Stimulated activated CD4-positive, alpha-beta T cell treated with anti-CD3 and anti-CD28 coated beads, Interleukin-15, amount 100 ng/mL, for 24 hours (primary cell): ENCODE data around the gene TXNL4A.

Experiments
- DNase-seq: peaks from one replicate; pipeline ENCODE4 v3.0.0-alpha.2; 2020

Gene TXNL4A

DNA sequence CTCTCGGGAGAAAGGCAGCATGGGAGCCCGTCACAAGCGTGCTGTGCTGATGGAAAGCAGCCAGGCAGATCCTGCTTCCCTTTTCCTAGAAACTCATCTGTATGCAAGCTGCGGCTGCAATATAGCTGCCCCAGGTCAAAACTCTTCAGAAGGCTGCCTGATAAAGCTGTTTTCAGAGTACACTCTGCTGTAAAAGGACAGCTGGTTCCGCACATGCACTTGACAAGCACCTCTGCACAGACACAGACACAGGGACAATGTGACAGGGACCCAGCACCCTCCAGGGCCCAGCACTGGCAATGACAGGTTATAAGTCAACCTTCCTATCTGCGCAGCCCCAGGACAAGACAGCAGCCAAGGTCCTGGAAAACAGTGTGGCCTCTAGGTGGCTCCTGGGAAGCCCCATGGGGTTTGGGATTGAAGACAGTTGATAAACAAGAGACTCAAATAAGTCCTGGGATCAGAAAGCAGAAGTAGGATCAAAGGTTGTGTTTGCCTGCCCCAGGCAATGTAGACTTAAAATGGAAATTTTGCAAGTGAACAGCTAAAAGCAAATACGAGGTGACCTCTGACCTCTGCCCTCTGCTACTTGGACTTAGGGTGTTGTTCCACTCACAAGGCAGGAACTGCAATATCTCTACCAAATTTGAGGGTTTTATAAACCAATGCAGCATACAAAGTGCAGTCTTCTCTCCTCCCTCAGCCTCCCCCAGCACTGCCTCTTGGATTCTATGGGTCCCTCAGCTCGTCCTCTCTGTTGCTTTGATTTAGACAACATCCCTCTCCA lies 53.9 kb downstream of the TXNL4A start:
- no peak for DNase-seq

DNA sequence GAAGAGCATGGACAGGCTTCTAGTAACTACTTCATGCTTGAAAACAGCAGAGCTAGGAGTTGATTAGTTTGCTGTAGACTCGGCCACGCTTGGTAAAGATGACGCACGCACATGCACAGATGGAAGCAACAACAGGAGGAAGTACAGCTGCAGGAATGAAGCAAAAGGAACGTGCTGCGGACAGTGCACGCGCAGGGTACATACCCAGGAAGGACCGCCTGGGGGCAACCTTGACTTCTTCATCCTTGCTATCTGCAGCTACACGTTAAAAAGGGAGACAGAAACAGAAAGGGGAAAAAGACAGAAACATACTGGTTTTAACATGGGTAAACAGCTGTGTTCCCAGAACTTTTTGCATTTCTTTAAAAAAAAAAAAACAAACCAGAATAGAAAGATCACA lies 54.6 kb downstream of the TXNL4A start:
- DNase-seq = no peak

DNA sequence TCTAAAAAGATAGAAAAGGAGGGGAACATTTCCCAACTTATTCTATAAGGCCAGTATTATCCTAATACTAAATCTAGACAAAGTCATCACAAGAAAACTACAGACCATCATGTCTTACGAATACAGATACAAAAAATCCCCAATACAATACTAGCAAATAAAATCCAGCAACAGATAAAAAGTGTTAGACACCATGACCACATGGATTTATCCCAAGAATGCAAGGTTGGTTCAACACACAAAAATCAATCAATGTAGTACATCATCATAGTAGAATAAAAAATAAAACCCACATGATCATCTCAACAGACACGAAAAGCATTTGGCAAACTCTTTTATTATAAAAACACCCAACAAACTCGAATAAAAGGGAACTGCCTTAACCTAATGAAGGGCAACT lies 55.5 kb downstream of the TXNL4A start:
- DNase-seq = no peak

DNA sequence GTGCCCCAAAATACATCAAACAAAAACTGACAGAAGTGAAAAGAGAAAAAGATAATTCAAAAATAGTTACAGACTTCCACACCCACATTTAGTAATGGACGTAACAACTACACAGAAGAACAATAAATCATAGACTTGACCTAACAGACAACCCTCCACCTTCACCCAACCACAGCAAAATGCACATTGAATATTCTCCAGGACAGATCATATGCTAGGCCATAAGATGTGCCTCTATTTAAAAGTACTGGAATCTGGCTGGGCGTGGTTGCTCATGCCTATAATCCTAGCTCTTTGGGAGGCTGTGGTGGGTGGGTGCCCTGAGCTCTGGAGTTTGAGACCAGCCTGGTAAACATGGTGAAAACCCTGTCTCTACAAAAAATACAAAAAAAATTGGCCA lies 56.9 kb downstream of the TXNL4A start:
- DNase-seq = no peak

DNA sequence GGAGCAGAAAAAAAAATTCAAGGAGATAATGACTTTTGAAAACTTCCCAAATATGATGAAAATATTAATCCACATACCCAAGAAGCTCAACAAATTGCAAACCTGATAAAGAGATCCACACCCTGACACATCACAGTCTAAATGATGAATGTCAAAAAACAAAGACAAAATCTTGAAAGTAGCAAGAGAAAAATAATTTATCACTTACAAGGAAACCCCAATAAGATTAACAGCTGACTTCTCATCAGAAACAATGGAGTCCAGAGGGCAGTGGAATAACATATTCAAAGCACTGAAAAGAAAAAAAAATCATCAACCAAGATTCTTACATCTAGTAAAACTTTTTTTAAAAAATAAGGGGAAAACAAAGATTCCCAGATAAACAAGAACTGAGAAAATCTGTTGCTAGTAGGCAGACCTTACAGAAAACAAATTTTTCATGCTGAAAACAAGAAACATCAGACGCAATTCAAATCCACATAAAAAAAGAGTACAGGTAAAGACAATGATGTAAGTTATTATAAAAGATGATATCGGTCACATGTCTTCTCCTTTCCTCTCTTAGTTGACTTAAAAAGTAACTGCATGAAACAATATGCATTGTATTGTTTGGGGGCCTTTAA lies 58.2 kb downstream of the TXNL4A start:
- DNase-seq = no peak

DNA sequence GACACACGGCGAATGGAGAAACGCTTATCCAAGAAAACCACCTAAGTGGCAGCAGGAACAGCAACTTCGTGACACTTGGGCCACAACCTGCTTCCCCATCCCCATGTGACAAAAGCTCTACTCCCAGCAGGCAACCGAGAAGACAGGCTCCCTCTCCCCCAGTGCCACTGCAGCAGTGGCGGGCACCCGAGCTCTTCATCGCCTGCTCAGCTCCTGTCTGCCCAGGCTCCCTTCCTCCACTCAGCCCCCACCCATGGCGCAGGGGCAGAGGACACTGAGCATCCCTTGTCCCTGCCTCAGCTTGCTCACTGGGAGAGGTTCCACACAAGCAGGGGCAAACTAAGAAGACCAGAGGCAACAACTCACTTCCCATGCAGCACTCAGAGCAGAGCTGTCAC lies 59.8 kb downstream of the TXNL4A start:
- no peak for DNase-seq

DNA sequence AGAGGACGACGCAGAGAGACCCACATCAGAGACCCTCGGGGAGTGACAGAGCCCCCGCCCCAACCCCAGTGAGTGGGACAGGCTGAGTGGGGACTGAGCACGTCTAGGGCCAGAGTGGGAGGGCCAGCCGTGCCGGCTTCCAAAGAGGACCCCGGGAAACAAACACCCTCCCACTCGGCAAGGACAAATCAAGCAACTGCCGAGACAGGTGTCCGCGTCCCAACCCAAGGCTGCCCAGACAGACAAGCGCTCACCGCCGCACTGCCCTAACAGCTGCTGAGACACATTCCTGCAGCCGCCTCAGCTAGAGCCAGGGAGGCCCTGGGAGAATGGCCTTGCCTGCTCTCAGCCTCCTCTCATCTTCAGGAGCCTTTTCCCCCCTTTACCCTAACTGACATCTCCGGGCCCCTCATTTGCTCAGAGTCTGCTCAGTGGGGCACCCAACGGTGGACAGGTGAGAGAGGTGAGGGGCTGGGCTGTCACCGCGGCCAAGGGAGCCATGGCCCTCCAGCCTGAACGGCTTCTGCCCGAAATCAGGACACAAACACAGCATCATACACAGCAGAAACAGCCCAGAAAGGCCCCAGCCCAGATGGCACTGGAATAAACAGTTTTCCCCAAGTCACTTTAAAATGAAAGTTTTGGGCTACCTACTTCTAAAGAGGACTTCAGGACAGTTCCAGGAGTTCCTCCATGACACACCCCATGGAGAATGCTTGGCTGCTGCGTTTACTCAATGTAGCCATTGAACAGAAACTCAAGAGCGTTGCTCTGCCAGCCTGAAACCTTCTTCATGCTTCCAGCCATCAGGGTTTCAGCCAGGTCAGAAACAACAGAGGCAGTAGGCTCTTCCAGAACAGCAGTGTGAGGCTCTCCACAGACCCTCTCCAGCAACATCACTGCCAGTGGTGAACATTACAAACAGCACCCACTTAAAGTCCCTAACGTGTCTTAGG lies 60.5 kb downstream of the TXNL4A start:
- DNase-seq = no peak

DNA sequence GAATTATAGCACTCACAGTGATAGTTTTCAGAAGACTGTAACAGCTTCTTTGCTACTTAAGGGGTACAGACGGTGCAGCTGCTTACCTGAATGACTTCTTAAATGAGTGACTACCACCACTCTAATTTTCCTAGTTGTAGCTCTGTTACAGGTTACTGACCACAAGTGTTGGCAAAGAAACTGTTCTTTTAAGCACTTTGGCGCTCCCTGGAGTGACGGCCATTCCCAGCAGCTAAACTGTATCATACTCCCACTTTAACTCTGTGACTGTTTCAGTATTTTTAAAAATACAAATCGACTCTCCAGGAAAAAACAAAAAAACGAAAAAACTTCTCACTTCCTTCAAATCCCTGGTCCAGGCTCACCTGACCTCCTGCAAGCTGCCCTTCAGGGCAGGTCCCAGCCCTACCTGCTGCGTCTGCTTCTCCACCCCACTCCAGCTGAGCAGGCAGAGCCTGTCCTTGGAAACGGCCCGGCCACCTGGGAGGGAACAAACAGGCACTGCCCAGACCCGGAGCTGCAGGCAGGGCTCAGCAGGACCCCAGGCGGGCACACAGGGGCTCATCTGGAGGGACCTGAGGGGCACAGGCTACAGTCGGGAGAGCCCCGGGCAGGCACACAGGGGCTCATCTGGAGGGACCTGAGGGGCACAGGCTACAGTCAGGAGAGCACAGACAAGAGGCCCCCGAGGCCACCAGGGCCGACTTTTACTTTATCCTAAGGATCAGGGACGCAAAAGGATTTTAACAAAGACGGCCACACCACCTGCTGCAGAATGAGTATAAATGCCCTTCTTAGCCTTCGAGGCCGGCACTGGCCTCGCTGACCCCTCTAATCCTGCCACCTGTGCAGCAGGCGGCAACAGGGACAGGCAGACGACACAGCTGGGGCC lies 61.4 kb downstream of the TXNL4A start:
- no peak for DNase-seq

DNA sequence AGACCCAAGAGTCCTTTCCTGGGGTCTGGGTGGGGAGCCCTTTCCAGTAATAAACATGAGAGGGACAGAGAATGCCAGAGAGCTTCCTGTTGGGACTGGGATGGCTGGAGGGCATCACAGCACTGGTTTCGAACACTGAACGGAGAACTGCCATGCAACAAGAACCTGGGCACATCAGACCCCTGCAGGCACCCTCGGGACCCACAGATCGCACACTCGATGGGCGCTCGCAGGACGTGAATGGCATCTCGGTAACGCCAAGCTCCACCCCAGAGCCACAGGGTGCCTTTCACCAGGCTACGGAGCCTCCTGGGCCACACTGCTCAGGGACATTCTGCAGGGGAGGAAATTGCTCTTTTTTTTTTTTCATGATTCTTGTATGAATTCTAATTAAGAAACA lies 62.1 kb downstream of the TXNL4A start:
- no peak for DNase-seq

DNA sequence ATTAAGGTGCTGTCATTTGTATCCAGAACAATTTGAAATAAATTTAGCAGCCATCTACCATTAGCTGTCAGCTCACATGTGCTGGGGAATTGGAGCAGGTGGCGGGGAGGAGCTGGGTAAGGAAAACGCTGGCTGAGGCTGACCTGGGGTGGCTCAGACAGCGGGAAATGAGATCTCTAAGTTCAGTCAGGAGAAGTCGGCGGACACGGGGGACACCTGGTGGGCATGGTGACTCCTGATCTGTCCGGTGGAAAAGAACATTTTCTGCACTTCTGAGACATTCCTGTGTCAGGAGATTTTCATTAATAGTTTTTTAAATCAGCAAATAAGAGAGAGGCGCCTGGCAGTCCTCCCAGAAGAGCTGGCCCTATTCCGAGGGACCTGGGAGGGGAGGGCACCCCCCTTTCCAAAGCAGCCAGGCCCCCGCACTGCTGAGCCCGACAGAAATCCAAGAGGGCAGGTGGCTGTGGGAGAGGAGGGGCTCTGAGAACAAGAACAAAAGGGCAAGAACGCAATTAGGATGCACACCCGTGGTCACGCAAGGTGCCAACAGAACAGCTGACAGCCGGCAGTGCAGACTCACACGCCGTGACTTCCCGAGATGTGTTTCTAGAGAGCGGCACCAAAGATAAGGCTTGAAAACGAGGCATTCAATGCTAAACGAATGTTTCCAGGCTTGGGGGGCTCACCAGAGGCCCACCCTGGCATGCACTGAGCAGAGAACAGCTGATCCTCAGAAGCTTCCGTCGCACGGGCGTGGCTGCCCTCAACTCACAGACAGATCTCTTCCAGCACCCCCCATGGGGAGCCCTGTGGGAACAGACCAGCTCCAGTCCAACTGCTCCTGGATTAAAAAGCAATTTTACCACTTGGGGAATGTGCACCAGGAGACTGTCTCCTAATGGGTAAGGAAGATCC lies 63.3 kb downstream of the TXNL4A start:
- DNase-seq = no peak

DNA sequence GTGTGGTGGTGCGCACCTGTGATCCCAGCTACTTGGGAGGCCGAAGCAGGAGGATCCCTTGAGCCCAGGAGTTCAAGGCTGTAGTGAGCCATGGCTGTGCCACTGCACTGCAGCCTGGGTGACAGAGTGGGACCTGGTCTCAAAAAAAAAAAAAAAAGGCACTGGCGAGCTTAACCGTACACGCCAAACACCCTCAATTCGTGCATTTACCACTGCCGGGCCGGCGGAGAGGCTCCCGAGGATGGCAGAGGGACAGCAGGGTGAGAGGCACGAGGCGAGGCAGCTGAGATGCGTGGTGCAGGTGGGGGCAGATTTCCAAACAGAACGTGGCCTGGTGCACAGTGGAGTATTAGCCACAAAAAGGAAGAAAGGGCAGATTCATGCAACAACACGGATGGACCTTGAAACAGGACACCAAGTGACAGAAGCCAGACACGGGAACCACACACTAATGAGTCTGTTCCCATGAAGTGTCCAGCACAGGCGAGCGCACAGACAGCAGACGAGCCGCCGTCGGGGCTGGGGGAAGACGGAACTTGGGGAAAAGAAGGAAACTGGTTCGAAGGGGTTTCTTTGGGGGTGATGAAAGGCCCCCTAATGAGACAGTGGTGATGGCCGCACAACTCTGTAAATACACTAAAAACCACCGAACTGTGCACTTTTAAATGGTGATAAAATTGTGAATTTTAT lies 64.3 kb downstream of the TXNL4A start:
- DNase-seq = no peak

DNA sequence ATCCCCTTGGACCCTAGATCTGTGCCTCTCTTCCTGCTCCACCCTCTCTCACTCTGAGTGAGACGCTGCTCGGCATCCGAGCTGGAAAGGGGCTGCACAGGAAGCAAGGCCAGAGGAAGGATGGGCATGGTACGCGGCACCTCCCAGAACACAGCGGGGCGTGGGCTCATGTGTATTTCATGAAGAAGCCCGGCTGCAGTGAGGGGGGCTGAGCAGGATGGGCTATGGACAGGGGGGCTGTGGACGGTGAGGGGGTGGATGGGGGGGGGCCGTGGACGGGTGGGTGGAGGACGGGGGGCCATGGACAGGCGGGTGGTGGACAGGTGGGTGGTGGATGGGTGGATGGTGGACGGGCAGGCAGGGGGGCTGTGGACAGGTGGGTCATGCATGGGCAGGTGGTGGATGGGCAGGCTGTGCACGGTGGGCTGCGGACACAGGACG lies 65.4 kb downstream of the TXNL4A start:
- DNase-seq = peak; percentile 0

DNA sequence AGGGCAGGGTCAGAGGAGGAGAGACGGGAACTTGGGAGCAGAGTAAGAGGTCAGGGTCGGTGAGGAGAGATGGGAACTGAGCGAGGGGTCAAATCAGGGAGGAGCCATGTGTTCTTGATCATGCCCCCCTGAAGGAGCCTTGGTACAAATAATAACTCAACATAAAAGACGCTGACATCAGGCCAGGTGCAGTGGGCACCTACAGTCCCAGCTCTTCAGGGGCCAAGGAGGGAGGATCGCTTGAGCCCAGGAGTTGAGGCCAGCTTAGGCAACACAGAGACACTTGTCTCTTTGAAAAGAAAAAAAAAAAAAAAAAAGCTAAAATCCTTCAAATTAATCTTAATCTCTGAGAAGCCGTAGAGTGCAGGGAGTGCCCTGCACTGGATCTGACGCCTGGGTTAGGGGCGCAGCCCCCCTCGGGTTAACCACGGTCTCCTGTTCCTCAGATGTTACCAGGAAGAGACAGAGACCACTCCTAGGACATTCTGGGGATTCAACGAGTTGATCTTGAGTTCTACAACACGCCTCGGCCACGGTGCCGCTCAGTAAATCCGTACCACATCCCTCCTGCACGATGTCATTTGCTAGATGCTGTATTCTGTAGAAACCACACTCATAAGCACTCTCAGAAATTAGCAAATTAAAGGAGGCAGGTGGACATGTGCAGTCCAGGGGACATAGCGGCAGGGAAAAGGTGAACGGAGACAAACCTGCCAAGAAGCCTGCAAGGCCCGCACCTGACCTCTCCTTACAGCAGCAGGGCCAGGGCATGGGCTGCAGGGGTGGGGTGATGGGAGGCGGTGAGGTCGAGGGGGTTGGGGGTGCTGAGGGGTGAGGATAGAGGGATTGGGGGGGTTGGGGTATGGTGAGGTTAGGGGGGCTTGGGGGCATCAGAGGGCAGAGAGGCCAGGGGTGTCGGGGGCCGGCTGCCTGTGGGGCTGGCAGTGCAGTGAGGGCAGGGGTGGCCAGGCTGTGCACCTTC lies 66.1 kb downstream of the TXNL4A start:
- DNase-seq = peak; percentile 0
